GM18505 (cell line): ENCODE results near the gene SLC35G2.
A peak's percentile ranks its signal among the peaks of the same experiment; 100 is the strongest.
"Not testable (repeated sequence)": the region's sequence is repeated elsewhere in the genome, so short reads cannot be mapped to it uniquely, and the experiment has no call there.

Source experiments
- ATAC-seq: cut with Tn5 transposase; IDR thresholded peaks from one replicate; pipeline ENCODE4 v1.9.1; 2021; ENCODE audit not compliant: unreplicated experiment
- POLR2A ChIP-seq: IDR thresholded peaks from 4 replicates; pipeline ENCODE4 v1.6.1; 2011; ENCODE audit warnings: borderline replicate concordance; ENCODE audit not compliant: insufficient read depth, insufficient read length; ENCODE audit errors: extremely low read depth

SLC35G2 gene

GRCh38 chr3:136818769-136819391 lies at the start of gene SLC35G2:
TSS of gene SLC35G2 (plus strand) at chr3:136819126. CDS start at chr3:136854461, 35,335 bp downstream.
- no peak for ATAC-seq
- no peak for TF ChIP-seq POLR2A

DNA sequence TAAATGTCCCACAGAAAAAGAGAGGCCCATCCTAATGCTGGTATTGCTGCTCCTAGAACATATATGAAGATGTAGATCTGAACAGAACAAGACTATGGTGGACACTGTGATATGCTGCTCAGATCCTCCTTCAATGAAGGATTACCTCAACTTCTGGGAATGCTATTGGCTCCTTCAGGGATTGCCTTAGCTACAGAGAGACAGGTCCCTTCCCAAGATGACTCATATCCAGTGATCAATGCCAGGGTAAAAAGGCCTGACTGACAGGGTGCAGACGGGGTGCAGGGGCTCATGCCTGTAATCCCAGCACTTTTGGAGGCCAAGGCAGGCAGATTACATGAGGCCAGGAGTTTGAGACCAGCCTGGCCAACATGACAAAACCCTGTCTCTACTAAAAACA lies 46.2 kb upstream of the SLC35G2 start:
- ATAC-seq: no peak
- TF ChIP-seq POLR2A: no peak

DNA sequence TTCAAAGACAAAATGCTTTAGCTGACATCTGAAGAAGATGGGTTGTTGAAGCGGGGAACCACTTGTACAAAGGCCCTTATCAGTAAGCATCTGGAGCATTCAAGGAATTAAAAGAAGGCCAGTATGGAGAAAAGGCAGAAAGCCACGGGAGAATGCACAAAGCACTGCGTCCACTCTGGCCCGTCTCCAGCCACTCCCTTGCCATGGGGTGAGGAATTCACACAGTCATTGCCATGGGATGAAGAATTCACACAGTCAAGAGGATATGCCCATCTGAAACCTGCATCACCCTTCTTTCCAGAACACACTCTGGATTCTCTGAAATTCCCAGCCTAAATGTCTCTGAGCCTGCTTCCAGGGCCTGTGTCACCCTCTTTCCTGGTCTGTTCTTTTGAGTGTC lies 40.1 kb upstream of the SLC35G2 start:
- no peak for ATAC-seq
- TF ChIP-seq POLR2A: no peak

DNA sequence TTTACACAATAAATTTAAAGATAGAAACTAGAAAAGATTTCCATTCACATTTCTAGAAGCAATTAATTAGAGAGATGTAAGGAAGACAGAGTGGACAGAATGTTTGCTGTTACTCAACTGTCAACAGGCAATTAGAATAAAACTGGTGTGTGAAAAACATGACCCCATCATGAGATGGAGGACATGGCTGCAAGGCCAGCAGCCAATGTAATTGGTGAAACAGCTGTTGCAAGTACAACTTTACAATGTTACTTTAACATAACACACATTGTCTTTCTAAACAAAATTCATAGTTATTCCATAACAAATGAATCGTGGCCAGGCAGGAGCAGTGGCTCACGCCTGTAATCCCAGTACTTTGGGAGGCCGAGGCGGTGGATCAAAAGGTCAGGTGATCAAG lies 38.2 kb upstream of the SLC35G2 start:
- no peak for ATAC-seq

GRCh38 chr3:136783708-136784191 lies 35.2 kb upstream of the SLC35G2 start:
- no peak for ATAC-seq
- no peak for TF ChIP-seq POLR2A

More for the DNA sequence above, 38.2 kb upstream of the SLC35G2 start:
- TF ChIP-seq POLR2A: no peak

DNA sequence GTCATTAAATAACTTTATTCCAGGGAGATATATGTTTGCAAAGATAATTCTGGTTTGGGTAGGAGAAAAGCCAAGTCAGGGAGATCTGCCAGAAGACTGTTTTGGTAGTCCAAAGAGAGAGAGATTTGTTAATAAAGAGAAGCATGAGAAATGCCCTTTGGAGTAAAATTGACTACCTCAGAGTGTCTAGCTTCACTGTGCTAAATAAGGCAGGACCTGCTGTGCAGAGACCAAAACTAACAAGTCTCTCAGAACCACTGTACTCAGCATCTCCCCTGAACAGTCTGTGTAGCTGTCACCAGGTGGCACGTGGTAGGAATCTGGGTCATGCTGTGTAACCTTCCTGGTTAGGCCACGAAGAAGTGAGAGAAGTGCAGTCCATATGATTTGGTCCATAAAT lies 31.6 kb upstream of the SLC35G2 start:
- peak; percentile 89 for ATAC-seq
- no peak for TF ChIP-seq POLR2A

DNA sequence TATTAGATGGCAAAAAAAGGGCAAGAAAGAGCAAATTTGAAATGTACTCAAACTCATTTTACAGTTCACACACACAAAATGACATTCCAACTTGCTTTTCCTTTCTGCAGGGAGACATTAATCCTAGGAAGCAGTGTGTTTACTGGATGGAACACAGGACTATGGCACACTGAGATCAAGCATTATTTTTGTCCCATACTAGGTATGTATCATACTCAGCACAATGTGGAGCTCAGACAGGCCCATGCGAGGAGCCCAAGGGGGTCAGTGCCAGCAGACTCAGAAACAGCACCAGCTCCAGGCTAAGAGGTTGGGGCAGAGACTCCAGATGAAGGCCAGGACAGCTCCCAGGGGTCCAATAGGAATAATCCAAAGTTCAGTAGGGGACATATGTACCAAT lies 30.8 kb upstream of the SLC35G2 start:
- no peak for ATAC-seq
- TF ChIP-seq POLR2A: no peak

DNA sequence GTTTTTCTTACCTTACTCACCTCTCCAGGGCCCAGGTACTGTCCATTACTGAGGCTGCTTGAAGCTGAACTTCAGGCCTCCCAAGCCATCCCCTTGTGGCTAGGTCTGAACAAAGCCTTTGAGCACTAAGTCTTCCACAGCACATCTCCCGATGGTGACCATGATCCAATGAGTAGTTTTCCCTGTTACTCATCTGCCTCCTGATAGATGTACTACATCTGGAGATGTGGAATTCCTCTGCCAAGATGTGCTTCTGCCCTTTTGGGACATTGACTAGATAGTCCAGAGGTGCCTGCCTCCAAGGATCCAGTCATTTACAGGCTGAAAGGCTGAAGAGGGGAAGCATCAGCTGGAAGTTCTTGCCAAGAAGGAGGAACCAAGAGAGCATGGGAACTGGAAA lies 28.9 kb upstream of the SLC35G2 start:
- ATAC-seq: no peak
- no peak for TF ChIP-seq POLR2A

GRCh38 chr3:136790786-136791185 lies 28.1 kb upstream of the SLC35G2 start:
- no peak for ATAC-seq
- TF ChIP-seq POLR2A: no peak

- TF ChIP-seq POLR2A: no peak
- ATAC-seq: no peak
These were observed 26.2 kb upstream of the SLC35G2 start for GRCh38 chr3:136792556-136793330.

- ATAC-seq: not testable (repeated sequence)
These were observed 17.8 kb upstream of the SLC35G2 start for GRCh38 chr3:136801146-136801545.

- TF ChIP-seq POLR2A: no peak
- no peak for ATAC-seq
These were observed 16.4 kb upstream of the SLC35G2 start for GRCh38 chr3:136802481-136802996.

GRCh38 chr3:136804141-136804540 lies 14.8 kb upstream of the SLC35G2 start:
- no peak for TF ChIP-seq POLR2A
- no peak for ATAC-seq

DNA sequence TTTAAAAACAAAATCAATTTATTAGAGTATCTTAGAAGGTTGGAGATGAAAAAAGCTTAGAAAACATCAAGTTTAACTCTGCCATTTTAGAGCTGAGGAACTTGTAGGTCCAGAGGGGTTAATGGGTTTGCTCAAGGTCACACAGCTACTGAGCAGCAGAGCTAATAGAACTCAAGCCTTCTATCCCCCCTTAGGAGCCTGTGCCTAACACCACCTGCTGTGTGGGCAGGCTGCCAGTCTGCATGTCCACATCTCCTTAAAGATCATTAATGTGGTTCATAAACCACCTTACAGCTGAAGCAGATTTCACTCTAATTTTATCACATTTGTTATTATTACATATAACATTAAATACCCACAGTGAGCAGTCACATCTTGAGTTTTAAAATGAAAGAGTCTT lies 14.1 kb upstream of the SLC35G2 start:
- ATAC-seq: no peak
- TF ChIP-seq POLR2A: no peak

- TF ChIP-seq POLR2A: no peak
- no peak for ATAC-seq
These were observed 13.1 kb upstream of the SLC35G2 start for GRCh38 chr3:136805795-136806194.

GRCh38 chr3:136811701-136812100 lies 7.2 kb upstream of the SLC35G2 start:
- no peak for TF ChIP-seq POLR2A
- ATAC-seq: no peak
